H9 (cell line): ENCODE measurements around the gene FBLN7. TPM values are rescaled to one million over a fixed set of nuclear protein-coding genes. Genes with fewer than 3 reads are reported as not detected.

Experiments
- DNase-seq: peaks from one replicate; pipeline ENCODE4 v3.0.0-alpha.2; 2017
- H2AFZ ChIP-seq: one replicate; pipeline ENCODE4 v1.6.1; 2013; ENCODE audit warnings: mild to moderate bottlenecking, low read length, control low read depth, moderate library complexity
- H2AK5ac ChIP-seq: 2 replicates; pipeline ENCODE4 v1.6.1; 2013; ENCODE audit warnings: low read length, control low read depth, mixed read lengths; ENCODE audit not compliant: insufficient read length
- H2BK120ac ChIP-seq: one replicate; pipeline ENCODE4 v1.6.1; 2013; ENCODE audit warnings: low read depth, mild to moderate bottlenecking, low read length, control low read depth, inconsistent platforms; ENCODE audit not compliant: poor library complexity, severe bottlenecking
- H2BK12ac ChIP-seq: 2 replicates; pipeline ENCODE4 v1.6.1; 2013; ENCODE audit warnings: low read length, control low read depth, mixed read lengths, low read depth; ENCODE audit not compliant: insufficient read length
- H2BK15ac ChIP-seq: 2 replicates; pipeline ENCODE4 v1.6.1; 2013; ENCODE audit warnings: low read depth, low read length, control low read depth
- H2BK20ac ChIP-seq: one replicate; pipeline ENCODE4 v1.6.1; 2013; ENCODE audit warnings: low read depth, mild to moderate bottlenecking, low read length, control low read depth, inconsistent platforms; ENCODE audit not compliant: poor library complexity, severe bottlenecking
- H2BK5ac ChIP-seq: 2 replicates; pipeline ENCODE4 v1.6.1; 2013; ENCODE audit warnings: low read length, control low read depth, mixed read lengths; ENCODE audit not compliant: insufficient read length
- H3K14ac ChIP-seq: 2 replicates; pipeline ENCODE4 v1.6.1; 2013; ENCODE audit warnings: low read length, control low read depth; ENCODE audit not compliant: insufficient read depth
- H3K18ac ChIP-seq: 2 replicates; pipeline ENCODE4 v1.6.1; 2013; ENCODE audit warnings: low read depth, mild to moderate bottlenecking, mixed read lengths, low read length, control low read depth; ENCODE audit not compliant: insufficient read length
- H3K23ac ChIP-seq: 2 replicates; pipeline ENCODE4 v1.6.1; 2013; ENCODE audit warnings: low read length, control low read depth, mixed read lengths, low read depth; ENCODE audit not compliant: insufficient read length
- H3K23me2 ChIP-seq: 2 replicates; pipeline ENCODE4 v1.6.1; 2013; ENCODE audit warnings: low read depth, mild to moderate bottlenecking, mixed read lengths, low read length, control low read depth; ENCODE audit not compliant: insufficient read length, poor library complexity, severe bottlenecking
- H3K27ac ChIP-seq: 2 replicates; pipeline ENCODE4 v1.5.1; 2013; ENCODE audit warnings: low read length, control low read depth, mixed read lengths, low read depth; ENCODE audit not compliant: insufficient read length
- H3K27me3 ChIP-seq: 2 replicates; pipeline ENCODE4 v1.6.1; 2013; ENCODE audit warnings: low read length, control low read depth, inconsistent platforms; ENCODE audit not compliant: insufficient read depth
- H3K4ac ChIP-seq: 2 replicates; pipeline ENCODE4 v1.6.1; 2013; ENCODE audit warnings: low read depth, mild to moderate bottlenecking, control low read depth, inconsistent platforms, low read length, moderate library complexity
- H3K4me1 ChIP-seq: 2 replicates; pipeline ENCODE4 v1.6.1; 2013; ENCODE audit warnings: low read length, control low read depth, inconsistent platforms; ENCODE audit not compliant: insufficient read depth
- H3K4me2 ChIP-seq: 2 replicates; pipeline ENCODE4 v1.6.1; 2013; ENCODE audit warnings: low read length, control low read depth, mixed read lengths; ENCODE audit not compliant: insufficient read length, insufficient read depth
- H3K56ac ChIP-seq: 2 replicates; pipeline ENCODE4 v1.6.1; 2013; ENCODE audit warnings: low read depth, mild to moderate bottlenecking, mixed read lengths, low read length, control low read depth; ENCODE audit not compliant: insufficient read length
- H3K79me1 ChIP-seq: 2 replicates; pipeline ENCODE4 v1.6.1; 2013; ENCODE audit warnings: low read depth, mild to moderate bottlenecking, moderate library complexity, low read length, control low read depth, inconsistent platforms; ENCODE audit not compliant: insufficient read depth, poor library complexity, severe bottlenecking
- H3K79me2 ChIP-seq: 2 replicates; pipeline ENCODE4 v1.6.1; 2013; ENCODE audit warnings: low read length, control low read depth, inconsistent platforms; ENCODE audit not compliant: insufficient read depth
- H3K9ac ChIP-seq: 2 replicates; pipeline ENCODE4 v1.6.1; 2013; ENCODE audit warnings: low read length, control low read depth, mixed read lengths; ENCODE audit not compliant: insufficient read length; ENCODE audit errors: extremely low read depth
- H3K9me3 ChIP-seq: one replicate; pipeline ENCODE4 v1.6.1; 2013; ENCODE audit warnings: low read depth, low read length, inconsistent platforms; ENCODE audit not compliant: control insufficient read depth
- H3T11ph ChIP-seq: one replicate; pipeline ENCODE4 v1.6.1; 2013; ENCODE audit warnings: mild to moderate bottlenecking, low read length, control low read depth, inconsistent platforms
- H4K20me1 ChIP-seq: one replicate; pipeline ENCODE4 v1.6.1; 2013; ENCODE audit not compliant: control insufficient read depth, insufficient read length, insufficient read depth
- H4K5ac ChIP-seq: 2 replicates; pipeline ENCODE4 v1.6.1; 2013; ENCODE audit warnings: low read depth, mild to moderate bottlenecking, mixed read lengths, low read length, control low read depth; ENCODE audit not compliant: insufficient read length
- H4K8ac ChIP-seq: replicated peaks from 2 replicates; pipeline ENCODE4 v1.6.1; 2013; ENCODE audit warnings: low read length, control low read depth, mixed read lengths, low read depth; ENCODE audit not compliant: insufficient read length
- H4K91ac ChIP-seq: 2 replicates; pipeline ENCODE4 v1.6.1; 2013; ENCODE audit warnings: low read depth, mild to moderate bottlenecking, moderate library complexity, mixed read lengths, low read length, control low read depth; ENCODE audit not compliant: insufficient read length
- H3K27ac Mint-ChIP-seq, 3 experiments: 2 replicates in 2 of 3; 3 replicates in 1 of 3; pipeline ENCODE4 v1.8.0; 2020 to 2021; ENCODE audit warnings: mixed read lengths in 3 of 3, mild to moderate bottlenecking in 1 of 3, moderate library complexity in 1 of 3
- H3K27me3 Mint-ChIP-seq: 2 replicates; pipeline ENCODE4 v1.8.0; 2021; ENCODE audit warnings: low read depth, mild to moderate bottlenecking, moderate library complexity, mixed read lengths
- H3K36me3 Mint-ChIP-seq, 3 experiments: 2 replicates in 2 of 3; 3 replicates in 1 of 3; pipeline ENCODE4 v1.8.0; 2020 to 2021; ENCODE audit warnings: low read depth in 3 of 3, mixed read lengths in 3 of 3; ENCODE audit not compliant: insufficient read depth in 1 of 3
- H3K4me1 Mint-ChIP-seq, 2 experiments: 2 replicates each; pipeline ENCODE4 v1.8.0; 2020; ENCODE audit warnings: mixed read lengths in 2 of 2
- H3K4me3 Mint-ChIP-seq, 2 experiments: 2 replicates in 1 of 2; 3 replicates in 1 of 2; pipeline ENCODE4 v1.8.0; 2020 to 2021; ENCODE audit warnings: mild to moderate bottlenecking in 2 of 2, mixed read lengths in 2 of 2, moderate library complexity in 1 of 2
- H3K9me3 Mint-ChIP-seq, 2 experiments: 2 replicates in 1 of 2; 3 replicates in 1 of 2; pipeline ENCODE4 v1.8.0; 2020; ENCODE audit warnings: mild to moderate bottlenecking in 2 of 2, mixed read lengths in 2 of 2, moderate library complexity in 1 of 2
- CTCF ChIP-seq: fragments of 200-600 bp; sonication (generic); conservative IDR thresholded peaks from 3 replicates; pipeline ENCODE4 v1.8.0; 2021; ENCODE audit warnings: antibody characterized with exemption, mild to moderate bottlenecking
- WGBS: extraction: QIAGEN DNeasy Blood & Tissue Kit; methylation state at CpG from one replicate; pipeline ENCODE4 v1.1.7; 2013; ENCODE audit warnings: missing lambda C conversion rate, low lambda C conversion rate, mixed read lengths; ENCODE audit not compliant: insufficient read length; ENCODE audit errors: extremely low coverage; 5-methylcytosine and 5-hydroxymethylcytosine counted together
- total RNA-seq: library from RNA; stranded (reverse); gene quantifications from 2 replicates; pipeline ENCODE4 v1.2.1, GENCODE V29; 2021

FBLN7 gene
- total RNA-seq, 1 experiment from 2014 or later, result 1.3 TPM

- Histone ChIP-seq H3K9ac (no peak overlapping the region), H4K8ac (no peak overlapping the region), H2BK5ac (no peak overlapping the region), H3K9me3 (no peaks in the 10 kb centered on the region), H3K79me2 (no peaks in the 10 kb centered on the region), H4K91ac (no peak overlapping the region), H3K23me2 (no peaks in the 10 kb centered on the region), H3K56ac (no peak overlapping the region), H3K14ac (no peak overlapping the region), H2BK12ac (no peak overlapping the region), H3K4me1 (no peaks in the 10 kb centered on the region), H3K18ac (no peak overlapping the region), H3K27me3 (no peaks in the 10 kb centered on the region), H3T11ph (no peak overlapping the region), H3K79me1 (no peaks in the 10 kb centered on the region), H2BK15ac (no peak overlapping the region), H2AK5ac (no peak overlapping the region), H2BK20ac (no peak overlapping the region), H3K4ac (no peak overlapping the region), H4K20me1 (no peaks in the 10 kb centered on the region), H3K27ac (no peak overlapping the region), H3K4me2 (no peak overlapping the region), H2AFZ (no peak overlapping the region), H3K23ac (no peak overlapping the region), H4K5ac (no peak overlapping the region), H2BK120ac (no peak overlapping the region)
- Mint-ChIP-seq H3K4me3 (no peak overlapping the region), H3K27me3 (no peaks in the 10 kb centered on the region), H3K36me3 (peaks cover 19 to 25% (median 24%) of the 10 kb centered on the region in 3 experiments; a peak in 6 of 7 replicates), H3K4me1 (no peaks in the 10 kb centered on the region), H3K27ac (no peak overlapping the region), H3K9me3 (peaks cover 6 to 7% of the 10 kb centered on the region in 2 experiments; a peak in 3 of 5 replicates)
- no peak for DNase-seq
- no peak for TF ChIP-seq CTCF
- no CpG with 5 or more reads among the region's 3 CpGs for WGBS
These were observed 82.6 kb downstream of the FBLN7 start for GRCh38 chr2:112220831-112221230.
